Neural progenitor cell (in vitro differentiated cells): ENCODE results near the gene ODC1. TPM values are rescaled to one million over a fixed set of nuclear protein-coding genes. Genes with fewer than 3 reads are reported as not detected.

Experiments
- DNase-seq: peaks from one replicate; pipeline ENCODE4 v3.0.0-alpha.2; 2016; ENCODE audit warnings: low spot score
- H2AFZ ChIP-seq: fragments of 200-600 bp; sonication (generic); replicated peaks from 2 replicates; pipeline ENCODE4 v1.6.1; 2016; ENCODE audit warnings: antibody characterized with exemption
- H3F3A ChIP-seq: fragments of 200-600 bp; sonication (generic); 2 replicates; pipeline ENCODE4 v1.6.1; 2016; ENCODE audit warnings: antibody characterized with exemption, low read depth
- H3K27ac ChIP-seq: fragments of 200-600 bp; sonication (generic); 2 replicates; pipeline ENCODE4 v1.5.1; 2016; ENCODE audit warnings: mild to moderate bottlenecking
- H3K27me3 ChIP-seq: fragments of 200-600 bp; sonication (generic); 2 replicates; pipeline ENCODE4 v1.6.1; 2016; ENCODE audit warnings: mild to moderate bottlenecking, moderate library complexity
- H3K36me3 ChIP-seq: fragments of 200-600 bp; sonication (generic); 2 replicates; pipeline ENCODE4 v1.5.1; 2016
- H3K4me1 ChIP-seq: fragments of 200-600 bp; sonication (generic); 2 replicates; pipeline ENCODE4 v1.6.1; 2016; ENCODE audit warnings: mixed run types
- H3K4me2 ChIP-seq: fragments of 200-600 bp; sonication (generic); 2 replicates; pipeline ENCODE4 v1.6.1; 2016
- H3K4me3 ChIP-seq: fragments of 200-600 bp; sonication (generic); 2 replicates; pipeline ENCODE4 v1.5.1; 2016
- H3K79me2 ChIP-seq: fragments of 200-600 bp; sonication (generic); 2 replicates; pipeline ENCODE4 v1.6.1; 2016; ENCODE audit warnings: low read depth
- H3K9ac ChIP-seq: fragments of 200-600 bp; sonication (generic); 2 replicates; pipeline ENCODE4 v1.6.1; 2016
- H3K9me3 ChIP-seq: fragments of 200-600 bp; sonication (generic); 2 replicates; pipeline ENCODE4 v1.5.1; 2016; ENCODE audit warnings: low read depth
- H4K20me1 ChIP-seq: fragments of 200-600 bp; sonication (generic); 2 replicates; pipeline ENCODE4 v1.6.1; 2016; ENCODE audit warnings: low read depth
- H3K27ac Mint-ChIP-seq: 3 replicates; pipeline ENCODE4 v1.8.0; 2021; ENCODE audit warnings: mixed read lengths
- H3K27me3 Mint-ChIP-seq: 2 replicates; pipeline ENCODE4 v1.8.0; 2022; ENCODE audit warnings: low read depth, mild to moderate bottlenecking, inconsistent platforms, moderate library complexity, mixed read lengths; ENCODE audit not compliant: insufficient read depth
- H3K36me3 Mint-ChIP-seq: 3 replicates; pipeline ENCODE4 v1.8.0; 2021; ENCODE audit warnings: mixed read lengths
- H3K4me1 Mint-ChIP-seq: 3 replicates; pipeline ENCODE4 v1.8.0; 2021; ENCODE audit warnings: mixed read lengths
- H3K4me3 Mint-ChIP-seq: 3 replicates; pipeline ENCODE4 v1.8.0; 2021; ENCODE audit warnings: mild to moderate bottlenecking, moderate library complexity, mixed read lengths
- H3K9me3 Mint-ChIP-seq: 3 replicates; pipeline ENCODE4 v1.8.0; 2020; ENCODE audit warnings: mixed read lengths
- CTCF ChIP-seq: fragments of 200-600 bp; sonication (generic); IDR thresholded peaks from 2 replicates; pipeline ENCODE4 v1.5.1; 2017; ENCODE audit warnings: antibody characterized with exemption, mild to moderate bottlenecking
- EZH2 ChIP-seq: fragments of 200-600 bp; sonication (generic); IDR thresholded peaks from 2 replicates; pipeline ENCODE4 v1.6.1; 2017; ENCODE audit warnings: antibody characterized with exemption, mild to moderate bottlenecking, moderate library complexity
- EZH2phosphoT487 ChIP-seq: fragments of 200-600 bp; sonication (generic); IDR thresholded peaks from 2 replicates; pipeline ENCODE4 v1.6.1; 2017; ENCODE audit warnings: antibody characterized with exemption
- total RNA-seq: library from RNA; depleted of rRNA; stranded (reverse); fragments of >200 nt; gene quantifications from 2 replicates; pipeline ENCODE4 v1.2.3, GENCODE V29; 2015; ENCODE audit warnings: low replicate concordance

Gene ODC1
- total RNA-seq, 1 donor from 2014 or later: 437 TPM

DNA sequence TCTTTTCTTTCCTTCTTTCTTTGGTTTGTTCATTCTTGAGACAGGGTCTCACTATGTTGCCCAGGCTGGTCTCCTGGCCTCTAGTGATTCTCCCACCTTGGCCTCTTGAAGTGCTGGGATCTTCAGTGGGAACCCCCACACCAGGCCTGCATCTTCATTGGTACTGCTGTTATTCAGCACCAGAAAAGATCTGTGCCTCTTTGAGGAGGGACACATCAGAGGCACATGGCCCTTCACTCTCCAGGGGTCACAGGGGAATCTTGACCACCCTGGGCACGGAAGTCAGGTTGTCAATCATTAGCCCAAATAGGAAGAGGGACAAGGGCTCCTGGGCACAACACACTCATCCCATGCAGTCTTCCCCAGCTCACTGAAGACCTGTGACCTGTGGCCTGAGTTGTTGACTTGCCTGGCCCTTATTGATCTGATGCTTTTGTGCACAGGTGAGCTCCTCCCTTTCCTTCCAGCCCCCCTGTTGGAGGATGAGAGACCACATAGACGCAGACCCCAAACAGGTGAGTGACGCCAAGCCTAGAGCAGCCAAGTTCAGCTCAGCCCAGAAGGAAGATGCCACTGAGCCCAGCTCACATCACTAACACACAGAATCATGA lies 33.0 kb upstream of the ODC1 start:
- no peaks in the 10 kb centered on the region for H3K27me3 ChIP-seq
- peaks cover 14% of the 10 kb centered on the region for H3K4me1 ChIP-seq
- Mint-ChIP-seq H3K27ac (peak overlapping the region; percentile 55), H3K27me3 (peaks cover 7% of the 10 kb centered on the region), H3K9me3 (peaks cover 2% of the 10 kb centered on the region), H3K36me3 (no peaks in the 10 kb centered on the region), H3K4me3 (no peak overlapping the region), H3K4me1 (peaks cover 30% of the 10 kb centered on the region)
- no peak for TF ChIP-seq EZH2
- TF ChIP-seq EZH2phosphoT487: no peak
- no peak for TF ChIP-seq CTCF
- H4K20me1 ChIP-seq: no peaks in the 10 kb centered on the region
- H3K79me2 ChIP-seq: no peaks in the 10 kb centered on the region
- no peak overlapping the region for H2AFZ ChIP-seq
- H3K9ac ChIP-seq: no peak overlapping the region
- H3K4me2 ChIP-seq: no peak overlapping the region
- no peaks in the 10 kb centered on the region for H3K36me3 ChIP-seq
- no peak overlapping the region for H3K27ac ChIP-seq
- no peak overlapping the region for H3K4me3 ChIP-seq
- DNase-seq: no peak
- H3K9me3 ChIP-seq: no peaks in the 10 kb centered on the region
- no peaks in the 10 kb centered on the region for H3F3A ChIP-seq

GRCh38 chr2:10480359-10480949 lies 32.3 kb upstream of the ODC1 start:
- H3K27ac Mint-ChIP-seq: no peak overlapping the region
- no peak for TF ChIP-seq CTCF
- TF ChIP-seq EZH2phosphoT487: no peak
- no peak for TF ChIP-seq EZH2
- peaks cover 7% of the 10 kb centered on the region for H3K27me3 Mint-ChIP-seq
- Histone ChIP-seq H3K36me3 (no peaks in the 10 kb centered on the region), H3K79me2 (no peaks in the 10 kb centered on the region), H3K9me3 (no peaks in the 10 kb centered on the region), H4K20me1 (no peaks in the 10 kb centered on the region), H3K4me3 (no peak overlapping the region), H3F3A (no peaks in the 10 kb centered on the region), H3K9ac (no peak overlapping the region), H3K4me2 (no peak overlapping the region), H3K4me1 (peaks cover 14% of the 10 kb centered on the region), H3K27ac (no peak overlapping the region), H3K27me3 (no peaks in the 10 kb centered on the region), H2AFZ (no peak overlapping the region)
- no peak for DNase-seq
- H3K4me3 Mint-ChIP-seq: no peak overlapping the region
- peaks cover 36% of the 10 kb centered on the region for H3K4me1 Mint-ChIP-seq
- H3K9me3 Mint-ChIP-seq: peaks cover 2% of the 10 kb centered on the region
- H3K36me3 Mint-ChIP-seq: no peaks in the 10 kb centered on the region

DNA sequence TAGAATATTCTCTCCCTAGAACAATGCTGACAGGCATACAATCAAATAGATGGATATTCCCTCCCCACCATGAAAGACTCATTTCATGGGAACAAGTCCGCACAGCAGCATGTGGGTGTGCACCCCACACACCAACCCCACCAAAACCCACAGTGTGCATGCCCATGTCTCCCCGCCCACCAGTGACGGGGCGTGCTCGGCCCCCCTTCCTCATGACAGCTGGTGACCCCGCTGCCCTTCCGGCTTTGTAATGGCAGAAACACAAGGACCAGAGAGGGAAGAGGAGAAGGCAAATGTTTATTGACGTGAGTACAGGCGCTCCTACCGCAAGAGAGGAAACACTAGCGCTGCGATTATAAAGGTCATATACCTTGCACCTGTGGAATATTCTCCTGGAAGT lies 30.8 kb upstream of the ODC1 start:
- no peaks in the 10 kb centered on the region for H3F3A ChIP-seq
- no peaks in the 10 kb centered on the region for H3K27me3 ChIP-seq
- no peak overlapping the region for H2AFZ ChIP-seq
- H3K36me3 ChIP-seq: no peaks in the 10 kb centered on the region
- no peaks in the 10 kb centered on the region for H3K9me3 ChIP-seq
- TF ChIP-seq CTCF (no peak), EZH2 (no peak), EZH2phosphoT487 (no peak)
- Mint-ChIP-seq H3K4me3 (no peak overlapping the region), H3K9me3 (peaks cover 2% of the 10 kb centered on the region), H3K27me3 (peaks cover 7% of the 10 kb centered on the region), H3K36me3 (no peaks in the 10 kb centered on the region), H3K27ac (no peak overlapping the region), H3K4me1 (peaks cover 36% of the 10 kb centered on the region)
- H3K4me1 ChIP-seq: peaks cover 14% of the 10 kb centered on the region
- no peak for DNase-seq
- no peak overlapping the region for H3K9ac ChIP-seq
- no peak overlapping the region for H3K27ac ChIP-seq
- H3K4me3 ChIP-seq: no peak overlapping the region
- no peaks in the 10 kb centered on the region for H4K20me1 ChIP-seq
- H3K4me2 ChIP-seq: no peak overlapping the region
- no peaks in the 10 kb centered on the region for H3K79me2 ChIP-seq
